ENCODE results near the gene NFE2L3.

GRCh38 chr7:26112203-26112740, 39.7 kb upstream of the NFE2L3 start:
- TF ChIP-seq CTCF (IDR thresholded peaks at IDR 0.05) (no peak), POLR2A (IDR thresholded peaks at IDR 0.05) (no peak)
